ENCODE measurements around the gene QKI. TPM values are rescaled to one million over a fixed set of nuclear protein-coding genes. Genes with fewer than 3 reads are reported as not detected.

QKI gene
- total and polyA plus RNA-seq, 2 donors (not counting 1 experiment from before 2014, with no cell fraction given): 129 to 224 TPM

DNA sequence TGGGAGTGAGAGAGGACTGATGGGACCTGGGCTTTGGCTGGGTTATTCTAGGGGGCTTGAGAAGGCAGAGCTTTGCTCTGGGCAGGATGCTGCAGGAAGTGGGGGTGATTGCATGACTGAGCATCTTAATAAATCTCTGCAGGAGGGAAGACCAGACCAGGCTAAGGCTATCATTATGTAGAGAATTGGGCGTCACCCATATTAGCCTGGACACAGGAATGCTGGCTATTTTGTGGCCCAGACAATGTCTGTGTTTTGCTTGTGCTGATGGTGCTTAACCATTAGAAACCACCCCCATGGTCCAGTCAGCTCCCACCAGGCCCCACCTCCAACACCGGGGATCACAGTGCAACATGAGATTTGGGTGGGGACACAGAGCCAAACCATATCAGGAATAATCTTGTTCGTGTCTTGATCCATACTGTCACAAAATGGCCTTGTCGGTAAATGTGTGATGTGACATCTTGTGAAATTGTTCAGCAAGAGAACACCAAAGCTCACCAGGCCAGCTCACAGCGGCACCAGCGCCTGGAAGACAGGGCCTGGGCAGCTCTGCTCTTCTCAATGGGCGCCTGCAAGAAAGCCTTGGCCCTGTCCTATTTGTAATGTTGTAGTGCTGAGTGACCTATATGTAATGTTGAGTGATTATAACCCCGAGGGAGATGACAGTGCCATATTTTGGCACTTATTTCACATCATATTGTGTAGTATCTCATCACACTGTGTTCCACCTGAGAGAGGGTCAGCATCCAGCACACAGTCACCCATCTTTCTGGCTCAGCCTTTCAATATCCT is 211.8 kb downstream of the QKI start:
- no peaks in the 10 kb centered on the region for H3K79me2 ChIP-seq (ENCODE audit: control insufficient read depth, insufficient read depth, low read length)
- TF ChIP-seq, protein P1, sequence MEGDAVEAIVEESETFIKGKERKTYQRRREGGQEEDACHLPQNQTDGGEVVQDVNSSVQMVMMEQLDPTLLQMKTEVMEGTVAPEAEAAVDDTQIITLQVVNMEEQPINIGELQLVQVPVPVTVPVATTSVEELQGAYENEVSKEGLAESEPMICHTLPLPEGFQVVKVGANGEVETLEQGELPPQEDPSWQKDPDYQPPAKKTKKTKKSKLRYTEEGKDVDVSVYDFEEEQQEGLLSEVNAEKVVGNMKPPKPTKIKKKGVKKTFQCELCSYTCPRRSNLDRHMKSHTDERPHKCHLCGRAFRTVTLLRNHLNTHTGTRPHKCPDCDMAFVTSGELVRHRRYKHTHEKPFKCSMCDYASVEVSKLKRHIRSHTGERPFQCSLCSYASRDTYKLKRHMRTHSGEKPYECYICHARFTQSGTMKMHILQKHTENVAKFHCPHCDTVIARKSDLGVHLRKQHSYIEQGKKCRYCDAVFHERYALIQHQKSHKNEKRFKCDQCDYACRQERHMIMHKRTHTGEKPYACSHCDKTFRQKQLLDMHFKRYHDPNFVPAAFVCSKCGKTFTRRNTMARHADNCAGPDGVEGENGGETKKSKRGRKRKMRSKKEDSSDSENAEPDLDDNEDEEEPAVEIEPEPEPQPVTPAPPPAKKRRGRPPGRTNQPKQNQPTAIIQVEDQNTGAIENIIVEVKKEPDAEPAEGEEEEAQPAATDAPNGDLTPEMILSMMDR (conservative IDR thresholded peaks at IDR 0.05 in 1 of 2, IDR thresholded peaks at IDR 0.05 in 1 of 2; ENCODE audit: low read depth in 1 of 2, low read length in 2 of 2): no peak
- no peak for TF ChIP-seq EZH2 (IDR thresholded peaks at IDR 0.05; ENCODE audit: low read length, missing control alignments)
- H3K36me3 ChIP-seq (ENCODE audit: control insufficient read depth, insufficient read depth, low read length): no peaks in the 10 kb centered on the region
- H4K20me1 ChIP-seq (ENCODE audit: control insufficient read depth, extremely low read depth, insufficient read depth, low read length): no peaks in the 10 kb centered on the region
- no peak overlapping the region for H2AFZ ChIP-seq (ENCODE audit: low read length)
- H3K9ac ChIP-seq (ENCODE audit: insufficient read depth, low read length): no peak overlapping the region
- no peaks in the 10 kb centered on the region for H3K27me3 ChIP-seq (ENCODE audit: control insufficient read depth, insufficient read depth, low read length)
- DNase-seq (ENCODE audit: low read depth in 2 of 2): peak in 1 of 2 donors; percentile 73
- H3K9me3 ChIP-seq (ENCODE audit: control insufficient read depth, insufficient read depth, low read depth, low read length): no peaks in the 10 kb centered on the region
- no peaks in the 10 kb centered on the region for H3K4me1 ChIP-seq (ENCODE audit: control insufficient read depth, extremely low read depth, insufficient read depth, low read length)
- H3K4me2 ChIP-seq (ENCODE audit: extremely low read depth, insufficient read depth, low read length): no peak overlapping the region
- H3K27ac ChIP-seq (ENCODE audit: insufficient read depth, low read length): no peak overlapping the region
- no peak overlapping the region for H3K4me3 ChIP-seq (replicated peaks in 1 of 4; ENCODE audit: control extremely low read depth in 1 of 4, insufficient read depth in 1 of 4, low read depth in 3 of 4, low read length in 4 of 4)

DNA sequence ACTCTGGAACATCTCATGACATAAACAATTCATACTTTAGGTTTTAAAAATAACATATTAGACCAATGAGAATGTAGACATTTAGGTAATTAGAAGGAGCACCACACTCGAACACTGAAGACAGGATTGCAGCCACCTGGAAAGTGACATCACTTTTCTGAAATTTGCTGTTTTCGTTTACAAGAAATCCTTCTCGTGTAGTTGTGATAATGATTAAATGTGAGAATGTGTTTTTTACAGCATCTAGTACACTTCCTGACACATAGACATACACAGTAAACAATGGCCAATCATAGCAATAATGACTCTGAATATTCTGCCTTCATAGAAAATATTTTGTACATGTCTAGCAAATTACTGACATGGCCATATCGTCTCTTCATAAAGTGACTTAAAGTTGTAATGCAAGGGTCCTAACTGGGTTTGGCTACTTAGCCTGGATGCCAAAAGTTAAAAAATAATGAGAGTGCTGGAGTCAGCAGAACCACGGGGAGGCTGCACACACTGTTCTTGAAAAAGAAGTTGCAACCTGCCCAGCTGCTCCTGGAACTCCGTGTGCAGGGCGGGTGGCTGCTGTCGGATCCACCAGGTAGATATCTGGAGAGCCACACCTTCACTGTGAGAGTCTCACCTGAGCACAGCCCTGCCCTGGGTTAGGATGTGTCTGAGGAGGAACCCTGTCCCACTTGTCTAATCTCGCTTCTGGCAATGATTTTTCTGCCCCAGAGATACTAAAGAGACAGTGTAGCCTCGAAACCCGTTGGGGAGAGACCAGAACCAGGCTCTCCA is 212.9 kb downstream of the QKI start:
- H3K27me3 ChIP-seq (ENCODE audit: control insufficient read depth, insufficient read depth, low read length): no peaks in the 10 kb centered on the region
- H2AFZ ChIP-seq (ENCODE audit: low read length): no peak overlapping the region
- H3K4me3 ChIP-seq (replicated peaks in 1 of 4; ENCODE audit: control extremely low read depth in 1 of 4, insufficient read depth in 1 of 4, low read depth in 3 of 4, low read length in 4 of 4): no peak overlapping the region
- no peaks in the 10 kb centered on the region for H3K4me1 ChIP-seq (ENCODE audit: control insufficient read depth, extremely low read depth, insufficient read depth, low read length)
- H3K9ac ChIP-seq (ENCODE audit: insufficient read depth, low read length): no peak overlapping the region
- H3K27ac ChIP-seq (ENCODE audit: insufficient read depth, low read length): no peak overlapping the region
- H3K9me3 ChIP-seq (ENCODE audit: control insufficient read depth, insufficient read depth, low read depth, low read length): no peaks in the 10 kb centered on the region
- H3K79me2 ChIP-seq (ENCODE audit: control insufficient read depth, insufficient read depth, low read length): no peaks in the 10 kb centered on the region
- H3K36me3 ChIP-seq (ENCODE audit: control insufficient read depth, insufficient read depth, low read length): no peaks in the 10 kb centered on the region
- no peak for DNase-seq (ENCODE audit: low read depth in 2 of 2)
- H4K20me1 ChIP-seq (ENCODE audit: control insufficient read depth, extremely low read depth, insufficient read depth, low read length): no peaks in the 10 kb centered on the region
- TF ChIP-seq EZH2 (IDR thresholded peaks at IDR 0.05; ENCODE audit: low read length, missing control alignments): no peak
- TF ChIP-seq, protein P1 (conservative IDR thresholded peaks at IDR 0.05 in 1 of 2, IDR thresholded peaks at IDR 0.05 in 1 of 2; ENCODE audit: low read depth in 1 of 2, low read length in 2 of 2): no peak
- H3K4me2 ChIP-seq (ENCODE audit: extremely low read depth, insufficient read depth, low read length): no peak overlapping the region
